ENCODE data around the gene UCK2. TPM values are rescaled to one million over a fixed set of nuclear protein-coding genes. Genes with fewer than 3 reads are reported as not detected.

The UCK2 gene
- total RNA-seq, 1 donor from 2014 or later, result 30.3 TPM

- H3K36me3 ChIP-seq, result peaks cover 10 to 47% of the 10 kb centered on the region in 2 donors
- peaks cover 7 to 11% of the 10 kb centered on the region in 2 donors for H3K4me1 ChIP-seq
- no peak for TF ChIP-seq CTCF (IDR thresholded peaks at IDR 0.05)
- no peaks in the 10 kb centered on the region for H3K27me3 ChIP-seq
- no peak overlapping the region for H3K27ac ChIP-seq
- no peak for DNase-seq (ENCODE audit: low spot score in 2 of 2)
- intact Hi-C loops (cut with DNase I), result no loop called here
- H3K9me3 ChIP-seq, result no peaks in the 10 kb centered on the region
- H3K4me3 ChIP-seq, result no peak overlapping the region
Measured at GRCh38 chr1:165904948-165905347, 77.5 kb downstream of the UCK2 start.

- H3K4me3 ChIP-seq, result no peak overlapping the region
- no peaks in the 10 kb centered on the region for H3K9me3 ChIP-seq
- H3K27me3 ChIP-seq, result no peaks in the 10 kb centered on the region
- intact Hi-C loops (cut with DNase I), result no loop called here
- H3K4me1 ChIP-seq, result peaks cover 0 to 2% of the 10 kb centered on the region in 2 donors
- DNase-seq (ENCODE audit: low spot score in 2 of 2), result no peak
- peaks cover 11 to 53% of the 10 kb centered on the region in 2 donors for H3K36me3 ChIP-seq
- TF ChIP-seq CTCF (IDR thresholded peaks at IDR 0.05), result no peak
- no peak overlapping the region for H3K27ac ChIP-seq
Measured at GRCh38 chr1:165905853-165906252, 78.4 kb downstream of the UCK2 start.

- intact Hi-C loops (cut with DNase I), result no loop called here
- Histone ChIP-seq H3K4me3 (no peak overlapping the region), H3K27me3 (no peaks in the 10 kb centered on the region), H3K4me1 (no peaks in the 10 kb centered on the region), H3K9me3 (no peaks in the 10 kb centered on the region), H3K27ac (no peak overlapping the region), H3K36me3 (peaks cover 11 to 53% of the 10 kb centered on the region in 2 donors)
- TF ChIP-seq CTCF (IDR thresholded peaks at IDR 0.05), result no peak
- DNase-seq (ENCODE audit: low spot score in 2 of 2), result no peak
Measured at GRCh38 chr1:165907256-165907857, 79.9 kb downstream of the UCK2 start.

- intact Hi-C loops (cut with DNase I), result no loop called here
- Histone ChIP-seq H3K9me3 (no peaks in the 10 kb centered on the region), H3K4me1 (peaks cover 0 to 3% of the 10 kb centered on the region in 2 donors), H3K4me3 (no peak overlapping the region), H3K27ac (no peak overlapping the region), H3K36me3 (peaks cover 11 to 43% of the 10 kb centered on the region in 2 donors), H3K27me3 (no peaks in the 10 kb centered on the region)
- DNase-seq (ENCODE audit: low spot score in 2 of 2), result no peak
- TF ChIP-seq CTCF (IDR thresholded peaks at IDR 0.05), result no peak
Measured at GRCh38 chr1:165910764-165911421, 83.5 kb downstream of the UCK2 start.

GRCh38 chr1:165911609-165912281 lies 84.3 kb downstream of the UCK2 start:
- TF ChIP-seq CTCF (IDR thresholded peaks at IDR 0.05), result no peak
- intact Hi-C loops (cut with DNase I), result no loop called here
- no peak overlapping the region for H3K27ac ChIP-seq
- peaks cover 0 to 3% of the 10 kb centered on the region in 2 donors for H3K4me1 ChIP-seq
- H3K4me3 ChIP-seq, result no peak overlapping the region
- DNase-seq (ENCODE audit: low spot score in 2 of 2), result no peak
- no peaks in the 10 kb centered on the region for H3K9me3 ChIP-seq
- no peaks in the 10 kb centered on the region for H3K27me3 ChIP-seq
- H3K36me3 ChIP-seq, result peaks cover 11 to 36% of the 10 kb centered on the region in 2 donors

Data from ascending aorta (tissue), 2 donors.